ENCODE results near the gene NPIPB2.
"Not testable (repeated sequence)": the region's sequence is repeated elsewhere in the genome, so short reads cannot be mapped to it uniquely, and the experiment has no call there.

NPIPB2 gene

GRCh38 chr16:11956558-11956957 lies 14.7 kb upstream of the NPIPB2 start:
- no peaks in the 10 kb centered on the region for H3K9me3 ChIP-seq (ENCODE audit: control insufficient read depth in 1 of 2, low read length in 2 of 2)
- no peaks in the 10 kb centered on the region for H3K4me1 ChIP-seq (ENCODE audit: control insufficient read depth in 1 of 2, insufficient read depth in 2 of 2, low read length in 2 of 2)
- no peak overlapping the region for H3K27ac ChIP-seq (ENCODE audit: low read length)
- H3K4me3 ChIP-seq (ENCODE audit: low read depth in 1 of 2, low read length in 2 of 2), result no peak overlapping the region
- H3K27me3 ChIP-seq (ENCODE audit: low read depth, low read length), result no peaks in the 10 kb centered on the region
- no peaks in the 10 kb centered on the region for H3K36me3 ChIP-seq (ENCODE audit: control insufficient read depth in 1 of 2, insufficient read depth in 2 of 2, low read length in 2 of 2)

- Histone ChIP-seq H3K9me3 (ENCODE audit: control insufficient read depth in 1 of 2, low read length in 2 of 2) (no peaks in the 10 kb centered on the region), H3K27ac (ENCODE audit: low read length) (no peak overlapping the region), H3K27me3 (ENCODE audit: low read depth, low read length) (no peaks in the 10 kb centered on the region), H3K36me3 (ENCODE audit: control insufficient read depth in 1 of 2, insufficient read depth in 2 of 2, low read length in 2 of 2) (no peaks in the 10 kb centered on the region), H3K4me1 (ENCODE audit: control insufficient read depth in 1 of 2, insufficient read depth in 2 of 2, low read length in 2 of 2) (no peaks in the 10 kb centered on the region), H3K4me3 (ENCODE audit: low read depth in 1 of 2, low read length in 2 of 2) (no peak overlapping the region)
These were observed 13.9 kb upstream of the NPIPB2 start for GRCh38 chr16:11955713-11956123.

GRCh38 chr16:11953576-11953975 lies 11.7 kb upstream of the NPIPB2 start:
- not testable (repeated sequence) for H3K36me3 ChIP-seq (ENCODE audit: control insufficient read depth in 1 of 2, insufficient read depth in 2 of 2, low read length in 2 of 2); H3K4me3 ChIP-seq (ENCODE audit: low read depth in 1 of 2, low read length in 2 of 2); H3K27ac ChIP-seq (ENCODE audit: low read length); H3K27me3 ChIP-seq (ENCODE audit: low read depth, low read length); H3K4me1 ChIP-seq (ENCODE audit: control insufficient read depth in 1 of 2, insufficient read depth in 2 of 2, low read length in 2 of 2); H3K9me3 ChIP-seq (ENCODE audit: control insufficient read depth in 1 of 2, low read length in 2 of 2)

GRCh38 chr16:11950388-11950787 lies 8.5 kb upstream of the NPIPB2 start:
- Histone ChIP-seq H3K27ac (ENCODE audit: low read length) (no peak overlapping the region), H3K36me3 (ENCODE audit: control insufficient read depth in 1 of 2, insufficient read depth in 2 of 2, low read length in 2 of 2) (no peaks in the 10 kb centered on the region), H3K27me3 (ENCODE audit: low read depth, low read length) (no peaks in the 10 kb centered on the region), H3K4me3 (ENCODE audit: low read depth in 1 of 2, low read length in 2 of 2) (no peak overlapping the region), H3K9me3 (ENCODE audit: control insufficient read depth in 1 of 2, low read length in 2 of 2) (no peaks in the 10 kb centered on the region), H3K4me1 (ENCODE audit: control insufficient read depth in 1 of 2, insufficient read depth in 2 of 2, low read length in 2 of 2) (no peaks in the 10 kb centered on the region)

GRCh38 chr16:11949527-11949926 lies 7.7 kb upstream of the NPIPB2 start:
- Histone ChIP-seq H3K36me3 (ENCODE audit: control insufficient read depth in 1 of 2, insufficient read depth in 2 of 2, low read length in 2 of 2) (no peaks in the 10 kb centered on the region), H3K4me1 (ENCODE audit: control insufficient read depth in 1 of 2, insufficient read depth in 2 of 2, low read length in 2 of 2) (no peaks in the 10 kb centered on the region), H3K27me3 (ENCODE audit: low read depth, low read length) (no peaks in the 10 kb centered on the region), H3K4me3 (ENCODE audit: low read depth in 1 of 2, low read length in 2 of 2) (no peak overlapping the region), H3K27ac (ENCODE audit: low read length) (no peak overlapping the region), H3K9me3 (ENCODE audit: control insufficient read depth in 1 of 2, low read length in 2 of 2) (no peaks in the 10 kb centered on the region)

- Histone ChIP-seq H3K4me3 (ENCODE audit: low read depth in 1 of 2, low read length in 2 of 2) (no peak overlapping the region), H3K36me3 (ENCODE audit: control insufficient read depth in 1 of 2, insufficient read depth in 2 of 2, low read length in 2 of 2) (no peaks in the 10 kb centered on the region), H3K27me3 (ENCODE audit: low read depth, low read length) (no peaks in the 10 kb centered on the region), H3K4me1 (ENCODE audit: control insufficient read depth in 1 of 2, insufficient read depth in 2 of 2, low read length in 2 of 2) (no peaks in the 10 kb centered on the region), H3K9me3 (ENCODE audit: control insufficient read depth in 1 of 2, low read length in 2 of 2) (no peaks in the 10 kb centered on the region), H3K27ac (ENCODE audit: low read length) (no peak overlapping the region)
These were observed 7.0 kb upstream of the NPIPB2 start for GRCh38 chr16:11948819-11949218.

- no peaks in the 10 kb centered on the region for H3K4me1 ChIP-seq (ENCODE audit: control insufficient read depth in 1 of 2, insufficient read depth in 2 of 2, low read length in 2 of 2)
- no peaks in the 10 kb centered on the region for H3K27me3 ChIP-seq (ENCODE audit: low read depth, low read length)
- H3K4me3 ChIP-seq (ENCODE audit: low read depth in 1 of 2, low read length in 2 of 2), result no peak overlapping the region
- no peaks in the 10 kb centered on the region for H3K9me3 ChIP-seq (ENCODE audit: control insufficient read depth in 1 of 2, low read length in 2 of 2)
- H3K27ac ChIP-seq (ENCODE audit: low read length), result no peak overlapping the region
- no peaks in the 10 kb centered on the region for H3K36me3 ChIP-seq (ENCODE audit: control insufficient read depth in 1 of 2, insufficient read depth in 2 of 2, low read length in 2 of 2)
These were observed 4.6 kb upstream of the NPIPB2 start for GRCh38 chr16:11946433-11946832.

- H3K4me3 ChIP-seq (ENCODE audit: low read depth in 1 of 2, low read length in 2 of 2); H3K4me1 ChIP-seq (ENCODE audit: control insufficient read depth in 1 of 2, insufficient read depth in 2 of 2, low read length in 2 of 2); H3K27ac ChIP-seq (ENCODE audit: low read length); H3K27me3 ChIP-seq (ENCODE audit: low read depth, low read length); H3K9me3 ChIP-seq (ENCODE audit: control insufficient read depth in 1 of 2, low read length in 2 of 2); H3K36me3 ChIP-seq (ENCODE audit: control insufficient read depth in 1 of 2, insufficient read depth in 2 of 2, low read length in 2 of 2): not testable (repeated sequence)
These were observed 14.5 kb downstream of the NPIPB2 start for GRCh38 chr16:11927350-11927749.

GRCh38 chr16:11924046-11924445 lies 17.8 kb downstream of the NPIPB2 start:
- not testable (repeated sequence) for H3K27me3 ChIP-seq (ENCODE audit: low read depth, low read length); H3K9me3 ChIP-seq (ENCODE audit: control insufficient read depth in 1 of 2, low read length in 2 of 2); H3K27ac ChIP-seq (ENCODE audit: low read length); H3K36me3 ChIP-seq (ENCODE audit: control insufficient read depth in 1 of 2, insufficient read depth in 2 of 2, low read length in 2 of 2); H3K4me3 ChIP-seq (ENCODE audit: low read depth in 1 of 2, low read length in 2 of 2); H3K4me1 ChIP-seq (ENCODE audit: control insufficient read depth in 1 of 2, insufficient read depth in 2 of 2, low read length in 2 of 2)

- Histone ChIP-seq H3K36me3 (ENCODE audit: control insufficient read depth in 1 of 2, insufficient read depth in 2 of 2, low read length in 2 of 2) (no peaks in the 10 kb centered on the region), H3K9me3 (ENCODE audit: control insufficient read depth in 1 of 2, low read length in 2 of 2) (no peaks in the 10 kb centered on the region), H3K27me3 (ENCODE audit: low read depth, low read length) (no peaks in the 10 kb centered on the region), H3K4me1 (ENCODE audit: control insufficient read depth in 1 of 2, insufficient read depth in 2 of 2, low read length in 2 of 2) (peaks cover 20 to 23% of the 10 kb centered on the region in 2 donors), H3K4me3 (ENCODE audit: low read depth in 1 of 2, low read length in 2 of 2) (peak overlapping the region; percentile 55 to 83), H3K27ac (ENCODE audit: low read length) (peak overlapping the region; percentile 48)
These were observed 25.1 kb downstream of the NPIPB2 start for GRCh38 chr16:11916524-11917285.

- no peaks in the 10 kb centered on the region for H3K36me3 ChIP-seq (ENCODE audit: control insufficient read depth in 1 of 2, insufficient read depth in 2 of 2, low read length in 2 of 2)
- H3K4me1 ChIP-seq (ENCODE audit: control insufficient read depth in 1 of 2, insufficient read depth in 2 of 2, low read length in 2 of 2), result peaks cover 20 to 30% of the 10 kb centered on the region in 2 donors
- peak within 1 kb of the TSS; percentile 78 for H3K27ac ChIP-seq (ENCODE audit: low read length)
- H3K9me3 ChIP-seq (ENCODE audit: control insufficient read depth in 1 of 2, low read length in 2 of 2), result no peaks in the 10 kb centered on the region
- H3K4me3 ChIP-seq (ENCODE audit: low read depth in 1 of 2, low read length in 2 of 2), result peak within 1 kb of the TSS; percentile 78 to 83
- no peaks in the 10 kb centered on the region for H3K27me3 ChIP-seq (ENCODE audit: low read depth, low read length)
These were observed 26.0 kb downstream of the NPIPB2 start, which contains the start of gene GSPT1 for GRCh38 chr16:11915644-11916523. Gene GSPT1 (minus strand): TSS chr16:11915956. CDS start chr16:11915720, 236 bp downstream.
